GM10248 (cell line): Measurements from ENCODE around the gene OR2Z1.
"Not testable (repeated sequence)": the region's sequence is repeated elsewhere in the genome, so short reads cannot be mapped to it uniquely, and the experiment has no call there.

Experiments
- CTCF ChIA-PET: fragments of 300-600 bp; sonication (Branson Sonifier 250); formaldehyde crosslinking; extraction: SDS; loops from one replicate; lab custom pipeline; 2021; ENCODE audit warnings: antibody characterized with exemption; lab: Yijun Ruan, JAX
- POLR2A ChIA-PET: fragments of 350-650 bp; sonication (Branson Sonifier 250); formaldehyde crosslinking; extraction: SDS; loops from one replicate; lab custom pipeline; 2020; ENCODE audit warnings: antibody characterized with exemption; lab: Yijun Ruan, JAX
- DNase-seq: peaks from one replicate; pipeline ENCODE4 v3.0.0; 2012; ENCODE audit errors: extremely low spot score
- TF ChIP-seq, protein P1 (sequence below): IDR thresholded peaks from 2 replicates; pipeline ENCODE4 v1.5.1; 2012; ENCODE audit warnings: mild to moderate bottlenecking, low read depth; ENCODE audit errors: extremely low read depth, missing control alignments, control extremely low read depth

The OR2Z1 gene

DNA sequence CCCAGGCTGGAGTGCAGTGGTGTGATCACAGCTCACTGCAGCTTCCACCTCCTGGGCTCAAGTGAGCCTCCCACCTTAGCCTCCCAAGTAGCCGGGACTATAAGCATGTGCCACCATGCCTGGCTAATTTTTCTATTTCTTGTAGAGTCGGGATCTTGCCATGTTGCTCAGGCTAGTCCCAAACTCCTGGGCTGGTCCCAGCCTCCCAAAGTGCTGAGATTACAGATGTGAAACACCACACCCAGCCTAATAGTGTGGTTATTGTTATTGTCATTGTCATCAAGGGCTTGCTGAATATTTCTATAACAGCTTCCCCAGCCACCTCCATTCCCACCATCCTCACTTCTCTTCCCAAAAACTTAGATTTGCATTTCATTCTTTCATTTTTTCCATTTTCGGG, 2.8 kb downstream of the OR2Z1 start:
- DNase-seq, result no peak
- POLR2A ChIA-PET, result no interaction called here
- CTCF ChIA-PET, result no interaction called here
- TF ChIP-seq, protein P1, sequence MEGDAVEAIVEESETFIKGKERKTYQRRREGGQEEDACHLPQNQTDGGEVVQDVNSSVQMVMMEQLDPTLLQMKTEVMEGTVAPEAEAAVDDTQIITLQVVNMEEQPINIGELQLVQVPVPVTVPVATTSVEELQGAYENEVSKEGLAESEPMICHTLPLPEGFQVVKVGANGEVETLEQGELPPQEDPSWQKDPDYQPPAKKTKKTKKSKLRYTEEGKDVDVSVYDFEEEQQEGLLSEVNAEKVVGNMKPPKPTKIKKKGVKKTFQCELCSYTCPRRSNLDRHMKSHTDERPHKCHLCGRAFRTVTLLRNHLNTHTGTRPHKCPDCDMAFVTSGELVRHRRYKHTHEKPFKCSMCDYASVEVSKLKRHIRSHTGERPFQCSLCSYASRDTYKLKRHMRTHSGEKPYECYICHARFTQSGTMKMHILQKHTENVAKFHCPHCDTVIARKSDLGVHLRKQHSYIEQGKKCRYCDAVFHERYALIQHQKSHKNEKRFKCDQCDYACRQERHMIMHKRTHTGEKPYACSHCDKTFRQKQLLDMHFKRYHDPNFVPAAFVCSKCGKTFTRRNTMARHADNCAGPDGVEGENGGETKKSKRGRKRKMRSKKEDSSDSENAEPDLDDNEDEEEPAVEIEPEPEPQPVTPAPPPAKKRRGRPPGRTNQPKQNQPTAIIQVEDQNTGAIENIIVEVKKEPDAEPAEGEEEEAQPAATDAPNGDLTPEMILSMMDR, result no peak

DNA sequence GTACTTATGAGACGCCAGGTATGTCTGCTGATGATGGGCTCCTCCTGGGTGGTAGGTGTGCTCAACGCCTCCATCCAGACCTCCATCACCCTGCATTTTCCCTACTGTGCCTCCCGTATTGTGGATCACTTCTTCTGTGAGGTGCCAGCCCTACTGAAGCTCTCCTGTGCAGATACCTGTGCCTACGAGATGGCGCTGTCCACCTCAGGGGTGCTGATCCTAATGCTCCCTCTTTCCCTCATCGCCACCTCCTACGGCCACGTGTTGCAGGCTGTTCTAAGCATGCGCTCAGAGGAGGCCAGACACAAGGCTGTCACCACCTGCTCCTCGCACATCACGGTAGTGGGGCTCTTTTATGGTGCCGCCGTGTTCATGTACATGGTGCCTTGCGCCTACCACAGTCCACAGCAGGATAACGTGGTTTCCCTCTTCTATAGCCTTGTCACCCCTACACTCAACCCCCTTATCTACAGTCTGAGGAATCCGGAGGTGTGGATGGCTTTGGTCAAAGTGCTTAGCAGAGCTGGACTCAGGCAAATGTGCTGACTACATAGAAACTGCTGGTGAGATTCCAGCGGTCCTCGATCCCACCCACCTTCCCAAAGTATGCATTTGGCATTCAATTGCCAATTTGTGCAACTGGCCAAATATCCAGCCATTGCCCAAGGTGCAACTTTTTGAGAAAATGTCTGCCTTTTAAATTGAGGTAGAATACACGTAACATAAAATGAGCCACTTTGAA, 10.2 kb downstream of the OR2Z1 start:
- DNase-seq, result no peak
- CTCF ChIA-PET, result no interaction called here
- POLR2A ChIA-PET, result no interaction called here
- TF ChIP-seq, protein P1, result no peak

DNA sequence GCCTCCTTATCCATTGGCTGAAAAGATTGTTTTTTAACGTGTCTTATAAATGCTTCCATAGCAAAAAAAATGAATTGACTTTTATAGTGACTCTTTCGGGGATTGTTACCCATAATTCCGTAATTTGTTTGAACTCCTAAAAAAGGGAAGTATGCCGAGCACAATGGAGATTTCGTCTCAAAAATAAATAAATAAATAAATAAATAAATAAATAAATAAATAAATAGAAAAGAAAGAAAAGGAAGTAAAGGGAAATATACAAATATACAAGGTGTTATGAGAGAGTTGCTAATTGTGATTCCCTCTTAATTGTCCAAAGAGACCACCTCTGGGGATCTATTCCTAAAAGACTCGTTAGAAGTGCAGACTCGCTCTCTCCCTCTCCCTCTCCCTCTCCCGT, 16.9 kb downstream of the OR2Z1 start:
- TF ChIP-seq, protein P1, result no peak
- POLR2A ChIA-PET, result no interaction called here
- CTCF ChIA-PET, result no interaction called here
- no peak for DNase-seq

DNA sequence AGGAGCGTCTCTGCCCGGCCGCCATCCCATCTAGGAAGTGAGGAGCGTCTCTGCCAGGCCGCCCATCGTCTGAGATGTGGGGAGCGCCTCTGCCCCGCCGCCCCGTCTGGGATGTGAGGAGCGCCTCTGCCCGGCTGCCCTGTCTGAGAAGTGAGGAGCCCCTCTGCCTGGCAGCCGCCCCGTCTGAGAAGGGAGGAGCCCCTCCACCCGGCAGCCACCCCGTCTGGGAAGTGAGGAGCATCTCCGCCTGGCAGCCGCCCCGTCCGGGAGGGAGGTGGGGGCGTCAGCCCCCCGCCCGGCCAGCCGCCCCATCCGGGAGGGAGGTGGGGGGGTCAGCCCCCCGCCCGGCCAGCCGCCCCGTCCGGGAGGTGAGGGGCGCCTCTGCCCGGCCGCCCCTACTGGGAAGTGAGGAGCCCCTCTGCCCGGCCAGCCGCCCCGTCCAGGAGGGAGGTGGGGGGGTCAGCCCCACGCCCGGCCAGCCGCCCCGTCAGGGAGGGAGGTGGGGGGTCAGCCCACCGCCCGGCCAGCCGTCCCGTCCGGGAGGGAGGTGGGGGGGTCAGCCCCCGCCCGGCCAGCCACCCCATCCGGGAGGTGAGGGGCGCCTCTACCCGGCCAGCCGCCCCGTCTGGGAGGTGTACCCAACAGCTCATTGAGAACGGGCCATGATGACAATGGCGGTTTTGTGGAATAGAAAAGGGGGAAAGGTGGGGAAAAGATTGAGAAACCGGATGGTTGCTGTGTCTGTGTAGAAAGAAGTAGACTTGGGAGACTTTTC, 18.0 kb downstream of the OR2Z1 start:
- CTCF ChIA-PET, POLR2A ChIA-PET, DNase-seq: not testable (repeated sequence)

DNA sequence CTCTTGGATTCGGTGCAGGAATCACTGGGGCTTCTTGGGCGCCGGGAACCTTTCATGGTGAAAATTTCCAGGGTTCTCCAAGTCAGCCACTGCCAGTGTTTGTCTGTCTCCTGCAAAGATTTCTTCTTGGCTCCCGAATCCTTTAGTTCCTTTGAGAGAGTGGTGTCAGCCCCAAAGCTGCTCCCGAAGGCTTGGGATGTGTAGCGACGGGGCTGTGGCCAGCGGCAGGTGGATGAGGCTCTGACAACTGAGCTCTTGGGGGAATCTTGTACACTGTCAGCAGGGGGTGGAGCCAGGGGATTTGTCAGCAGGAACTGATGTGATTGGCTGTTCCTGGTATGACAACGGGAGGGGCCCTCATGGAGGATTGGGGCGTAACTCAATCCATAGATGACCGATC, 45.8 kb downstream of the OR2Z1 start:
- CTCF ChIA-PET, POLR2A ChIA-PET, DNase-seq: not testable (repeated sequence)

DNA sequence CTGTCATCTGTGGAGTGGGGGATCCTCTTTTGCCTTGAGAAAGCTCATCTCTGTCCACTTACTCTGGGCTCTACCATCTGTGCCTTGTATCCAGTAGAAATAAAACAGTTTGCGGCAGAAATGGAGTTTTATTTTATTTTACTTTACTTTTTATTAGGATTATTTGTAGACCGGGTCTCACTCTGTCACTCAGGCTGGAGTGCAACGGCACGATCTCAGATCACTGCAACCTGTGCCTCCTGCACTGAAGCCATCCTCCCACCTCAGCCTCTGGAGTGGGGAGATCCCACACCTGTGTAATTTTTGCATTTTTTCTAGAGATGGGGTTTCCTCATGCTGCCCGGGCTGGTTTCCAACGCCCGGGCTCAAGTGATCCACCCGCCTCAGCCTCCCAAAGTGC, 47.8 kb downstream of the OR2Z1 start:
- DNase-seq, CTCF ChIA-PET, POLR2A ChIA-PET: not testable (repeated sequence)

DNA sequence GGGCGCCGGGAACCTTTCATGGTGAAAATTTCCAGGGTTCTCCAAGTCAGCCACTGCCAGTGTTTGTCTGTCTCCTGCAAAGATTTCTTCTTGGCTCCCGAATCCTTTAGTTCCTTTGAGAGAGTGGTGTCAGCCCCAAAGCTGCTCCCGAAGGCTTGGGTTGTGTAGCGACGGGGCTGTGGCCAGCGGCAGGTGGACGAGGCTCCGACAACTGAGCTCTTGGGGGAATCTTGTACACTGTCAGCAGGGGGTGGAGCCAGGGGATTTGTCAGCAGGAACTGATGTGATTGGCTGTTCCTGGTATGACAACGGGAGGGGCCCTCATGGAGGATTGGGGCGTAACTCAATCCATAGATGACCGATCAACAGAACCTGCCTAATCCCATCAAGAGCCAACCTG, 52.2 kb downstream of the OR2Z1 start:
- DNase-seq, CTCF ChIA-PET, POLR2A ChIA-PET: not testable (repeated sequence)
